ENCODE data around the gene PPP1R26. TPM values are rescaled to one million over a fixed set of nuclear protein-coding genes. Genes with fewer than 3 reads are reported as not detected.

The PPP1R26 gene
- total and polyA plus RNA-seq, 9 of the 15 experiments (the other 6 are each of a cell fraction or from before 2014, with no cell fraction given): 0.77 to 26.8 (median 9.3) TPM

GRCh38 chr9:135504262-135505243 is 25.0 kb downstream of the PPP1R26 start (continued):
- TF ChIP-seq SRF (CRISPR knock-in tag; IDR thresholded peaks at IDR 0.05) (no peak), POLR2G (IDR thresholded peaks at IDR 0.05; ENCODE audit: low read depth, low read length) (peak; percentile 53), MYC (IDR thresholded peaks at IDR 0.05; ENCODE audit: low read depth, low read length) (peak; percentile 39; the same call in 1 of the 2 replicates), MYC (CRISPR knock-in tag; IDR thresholded peaks at IDR 0.05; ENCODE audit: borderline replicate concordance, low read depth) (no peak), VEZF1 (CRISPR knock-in tag; IDR thresholded peaks at IDR 0.05) (0 out of 2 replicates have a peak, but pooled peaks have one; percentile 13), NR2C2 (CRISPR knock-in tag; IDR thresholded peaks at IDR 0.05) (no peak), NR2C2 (tag; IDR thresholded peaks at IDR 0.05) (peak; percentile 55), ATF7 (IDR thresholded peaks at IDR 0.05) (peak; percentile 36; the same call in 1 of the 2 replicates), NR2C1 (IDR thresholded peaks at IDR 0.05) (0 out of 2 replicates have a peak, but pooled peaks have one; percentile 41), NR2C1 (tag; IDR thresholded peaks at IDR 0.05) (peak; percentile 65), ATF3 (IDR thresholded peaks at IDR 0.05) (peak; percentile 54; the same call in 1 of the 2 replicates), ATF3 (CRISPR knock-in tag; conservative IDR thresholded peaks at IDR 0.05) (no peak), E2F6 (IDR thresholded peaks at IDR 0.05; ENCODE audit: borderline replicate concordance in 1 of 2, extremely low read depth in 1 of 2, insufficient read depth in 1 of 2, insufficient read length in 1 of 2, low read depth in 1 of 2, low read length in 1 of 2, poor library complexity in 1 of 2, severe bottlenecking in 1 of 2) (no peak)
- TF ChIP-seq, protein P1, sequence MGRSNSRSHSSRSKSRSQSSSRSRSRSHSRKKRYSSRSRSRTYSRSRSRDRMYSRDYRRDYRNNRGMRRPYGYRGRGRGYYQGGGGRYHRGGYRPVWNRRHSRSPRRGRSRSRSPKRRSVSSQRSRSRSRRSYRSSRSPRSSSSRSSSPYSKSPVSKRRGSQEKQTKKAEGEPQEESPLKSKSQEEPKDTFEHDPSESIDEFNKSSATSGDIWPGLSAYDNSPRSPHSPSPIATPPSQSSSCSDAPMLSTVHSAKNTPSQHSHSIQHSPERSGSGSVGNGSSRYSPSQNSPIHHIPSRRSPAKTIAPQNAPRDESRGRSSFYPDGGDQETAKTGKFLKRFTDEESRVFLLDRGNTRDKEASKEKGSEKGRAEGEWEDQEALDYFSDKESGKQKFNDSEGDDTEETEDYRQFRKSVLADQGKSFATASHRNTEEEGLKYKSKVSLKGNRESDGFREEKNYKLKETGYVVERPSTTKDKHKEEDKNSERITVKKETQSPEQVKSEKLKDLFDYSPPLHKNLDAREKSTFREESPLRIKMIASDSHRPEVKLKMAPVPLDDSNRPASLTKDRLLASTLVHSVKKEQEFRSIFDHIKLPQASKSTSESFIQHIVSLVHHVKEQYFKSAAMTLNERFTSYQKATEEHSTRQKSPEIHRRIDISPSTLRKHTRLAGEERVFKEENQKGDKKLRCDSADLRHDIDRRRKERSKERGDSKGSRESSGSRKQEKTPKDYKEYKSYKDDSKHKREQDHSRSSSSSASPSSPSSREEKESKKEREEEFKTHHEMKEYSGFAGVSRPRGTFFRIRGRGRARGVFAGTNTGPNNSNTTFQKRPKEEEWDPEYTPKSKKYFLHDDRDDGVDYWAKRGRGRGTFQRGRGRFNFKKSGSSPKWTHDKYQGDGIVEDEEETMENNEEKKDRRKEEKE (IDR thresholded peaks at IDR 0.05; ENCODE audit: borderline replicate concordance in 1 of 2, control insufficient read depth in 1 of 2, low read depth in 2 of 2, low read length in 1 of 2): no peak
- TF ChIP-seq, protein P2, sequence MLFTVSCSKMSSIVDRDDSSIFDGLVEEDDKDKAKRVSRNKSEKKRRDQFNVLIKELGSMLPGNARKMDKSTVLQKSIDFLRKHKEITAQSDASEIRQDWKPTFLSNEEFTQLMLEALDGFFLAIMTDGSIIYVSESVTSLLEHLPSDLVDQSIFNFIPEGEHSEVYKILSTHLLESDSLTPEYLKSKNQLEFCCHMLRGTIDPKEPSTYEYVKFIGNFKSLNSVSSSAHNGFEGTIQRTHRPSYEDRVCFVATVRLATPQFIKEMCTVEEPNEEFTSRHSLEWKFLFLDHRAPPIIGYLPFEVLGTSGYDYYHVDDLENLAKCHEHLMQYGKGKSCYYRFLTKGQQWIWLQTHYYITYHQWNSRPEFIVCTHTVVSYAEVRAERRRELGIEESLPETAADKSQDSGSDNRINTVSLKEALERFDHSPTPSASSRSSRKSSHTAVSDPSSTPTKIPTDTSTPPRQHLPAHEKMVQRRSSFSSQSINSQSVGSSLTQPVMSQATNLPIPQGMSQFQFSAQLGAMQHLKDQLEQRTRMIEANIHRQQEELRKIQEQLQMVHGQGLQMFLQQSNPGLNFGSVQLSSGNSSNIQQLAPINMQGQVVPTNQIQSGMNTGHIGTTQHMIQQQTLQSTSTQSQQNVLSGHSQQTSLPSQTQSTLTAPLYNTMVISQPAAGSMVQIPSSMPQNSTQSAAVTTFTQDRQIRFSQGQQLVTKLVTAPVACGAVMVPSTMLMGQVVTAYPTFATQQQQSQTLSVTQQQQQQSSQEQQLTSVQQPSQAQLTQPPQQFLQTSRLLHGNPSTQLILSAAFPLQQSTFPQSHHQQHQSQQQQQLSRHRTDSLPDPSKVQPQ (CRISPR knock-in tag; IDR thresholded peaks at IDR 0.05; ENCODE audit: borderline replicate concordance): no peak

Data from K562 (cell line).